GM12892 (cell line): ENCODE data around the gene CLDN34.

Source experiments
- POLR2A ChIP-seq: IDR thresholded peaks from 2 replicates; pipeline ENCODE4 v1.6.1; 2011; ENCODE audit warnings: low read depth, low read length, control low read depth
- POLR2AphosphoS5 ChIP-seq: IDR thresholded peaks from 2 replicates; pipeline ENCODE4 v1.6.1; 2011; ENCODE audit warnings: low read depth, low read length, control low read depth

DNA sequence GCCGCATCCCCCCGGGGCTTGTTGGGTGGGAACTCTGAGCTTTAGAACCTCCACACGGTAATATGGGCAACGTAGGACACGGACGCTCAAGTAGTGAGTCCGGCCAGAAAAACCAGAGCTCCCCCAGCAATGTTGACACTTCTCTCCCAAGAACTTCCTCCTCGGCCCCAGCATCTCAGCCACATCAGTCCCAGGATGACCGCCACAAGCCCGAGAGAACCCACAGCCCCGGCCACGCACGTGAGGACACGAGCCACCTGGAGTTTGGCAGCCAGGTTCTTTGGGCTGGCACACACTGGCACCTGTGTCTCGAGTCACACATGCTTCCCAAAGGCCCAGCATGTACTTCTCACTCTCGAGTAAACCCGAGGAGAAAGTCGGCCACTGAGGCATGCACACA is 16.3 kb downstream of the CLDN34 start:
- TF ChIP-seq POLR2AphosphoS5, result no peak
- TF ChIP-seq POLR2A, result no peak
